DOHH2 (cell line): ENCODE measurements around the gene CPT1A.

ENCODE experiments used
- CTCF ChIP-seq: fragments of 200-600 bp; sonication (generic); IDR thresholded peaks from one replicate; pipeline ENCODE4 v1.5.1; 2014; ENCODE audit warnings: antibody characterized with exemption, mild to moderate bottlenecking, low read depth, low read length; ENCODE audit not compliant: poor library complexity, severe bottlenecking
- EZH2phosphoT487 ChIP-seq: fragments of 200-600 bp; sonication (generic); IDR thresholded peaks from 2 replicates; pipeline ENCODE4 v1.6.1; 2017; ENCODE audit warnings: borderline replicate concordance, mild to moderate bottlenecking, antibody characterized with exemption, low read length, moderate library complexity, mixed read lengths

GRCh38 chr11:68751331-68751856 lies 90.3 kb downstream of the CPT1A start, which contains the start of gene TESMIN:
- TF ChIP-seq CTCF (no peak), EZH2phosphoT487 (no peak)
